Esophagus muscularis mucosa (tissue), 4 donors: ENCODE data around the gene SLC44A5. TPM values are rescaled to one million over a fixed set of nuclear protein-coding genes. Genes with fewer than 3 reads are reported as not detected.

Source experiments
- DNase-seq: peaks from one replicate; pipeline ENCODE4 v3.0.0-alpha.2; 2017; ENCODE audit errors: extremely low spot score
- H3K27ac ChIP-seq, 4 donors: fragments of 200-600 bp; sonication (generic); replicated peaks in 1 of 4; 1 replicate in 3 of 4; 2 replicates in 1 of 4; pipeline ENCODE4 v1.5.1; 2016 to 2019; ENCODE audit warnings: mild to moderate bottlenecking in 1 of 4
- H3K27me3 ChIP-seq, 4 donors: fragments of 200-600 bp; sonication (generic); one replicate each; pipeline versions ENCODE4 v1.5.1 to v1.6.0; 2016 to 2019
- H3K36me3 ChIP-seq, 4 donors: fragments of 200-600 bp; sonication (generic); one replicate each; pipeline ENCODE4 v1.5.1; 2016 to 2019
- H3K4me1 ChIP-seq, 4 donors: fragments of 200-600 bp; sonication (generic); one replicate each; pipeline ENCODE4 v1.5.1; 2016 to 2019
- H3K4me3 ChIP-seq, 4 donors: fragments of 200-600 bp; sonication (generic); 1 replicate in 2 of 4; 2 replicates in 2 of 4; pipeline ENCODE4 v1.5.1; 2016 to 2019; ENCODE audit warnings: mild to moderate bottlenecking in 4 of 4, moderate library complexity in 1 of 4
- H3K9me3 ChIP-seq, 4 donors: fragments of 200-600 bp; sonication (generic); 1 replicate in 3 of 4; 2 replicates in 1 of 4; pipeline ENCODE4 v1.5.1; 2016 to 2019
- EP300 ChIP-seq: sonication (generic); formaldehyde crosslinking; IDR thresholded peaks from one replicate; pipeline ENCODE4 v1.6.1; 2017; ENCODE audit warnings: antibody characterized with exemption
- POLR2A ChIP-seq: fragments of 450-650 bp; IDR thresholded peaks from one replicate; pipeline ENCODE4 v1.6.1; 2017; ENCODE audit warnings: antibody characterized with exemption, moderate library complexity, mild to moderate bottlenecking, low read depth
- POLR2AphosphoS5 ChIP-seq, 2 donors: sonication (generic); formaldehyde crosslinking; IDR thresholded peaks; one replicate each; pipeline ENCODE4 v1.6.1; 2017; ENCODE audit warnings: antibody characterized with exemption in 2 of 2
- WGBS: methylation state at CpG from one replicate; pipeline ENCODE4 v1.1.5; 2018; 5-methylcytosine and 5-hydroxymethylcytosine counted together
- intact Hi-C: fragments of 100-400 bp; cut with DNase I; formaldehyde crosslinking; loops from one replicate; pipeline ENCODE4 v1.15.1; 2023
- total RNA-seq, 4 donors: library from RNA; depleted of rRNA; stranded (reverse); fragments of >200 nt; gene quantifications; one replicate each; pipeline versions ENCODE4 v1.1.0 to v1.2.1, GENCODE V29; 2016
- TF ChIP-seq, protein P1 (sequence below), 3 experiments: fragments of 200-600 bp in 2 of 3; fragments of 450-650 bp in 1 of 3; sonication (generic) in 2 of 3; IDR thresholded peaks; one replicate each; pipeline ENCODE4 v1.5.1; 2017 to 2019; ENCODE audit warnings: antibody characterized with exemption in 3 of 3, mild to moderate bottlenecking in 2 of 3, moderate library complexity in 1 of 3

The SLC44A5 gene
- total RNA-seq, 4 donors from 2014 or later: 0.17 to 0.71 (median 0.23) TPM; not detected in 1

DNA sequence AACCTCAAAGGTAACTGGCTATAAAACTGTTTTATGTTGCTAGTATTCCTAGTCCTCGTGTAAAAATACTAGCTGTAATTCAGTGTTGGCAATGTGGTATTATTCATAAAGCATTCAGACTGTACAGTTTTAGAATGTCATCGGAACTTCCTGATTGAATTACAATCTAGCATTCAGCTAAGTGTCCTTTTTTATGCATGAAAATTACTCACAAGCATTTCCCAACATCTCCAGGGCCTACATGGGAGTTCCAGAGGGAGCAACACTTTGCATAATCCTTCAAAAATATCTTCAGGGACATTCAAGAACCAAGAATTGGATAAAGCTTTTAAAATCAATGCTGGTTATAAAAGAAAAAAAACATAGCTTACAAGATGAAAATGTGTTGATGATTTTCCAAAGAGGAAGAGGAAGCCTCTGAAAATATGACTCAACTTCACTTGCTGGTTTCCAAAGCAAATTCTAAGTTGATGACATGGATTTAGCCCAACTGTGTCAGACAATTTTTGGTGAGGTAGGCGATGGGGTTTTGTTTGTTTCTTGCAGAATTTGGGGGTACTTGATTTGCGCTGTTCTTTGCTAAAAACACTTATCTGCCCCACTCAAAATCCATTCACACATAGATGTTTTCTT is 137.8 kb downstream of the SLC44A5 start:
- Histone ChIP-seq H3K27ac (no peak overlapping the region), H3K4me3 (no peak overlapping the region), H3K27me3 (no peaks in the 10 kb centered on the region), H3K4me1 (no peaks in the 10 kb centered on the region), H3K9me3 (no peaks in the 10 kb centered on the region), H3K36me3 (no peaks in the 10 kb centered on the region)
- intact Hi-C loops: no loop called here
- DNase-seq: no peak
- no peak for TF ChIP-seq EP300
- TF ChIP-seq, protein P1, sequence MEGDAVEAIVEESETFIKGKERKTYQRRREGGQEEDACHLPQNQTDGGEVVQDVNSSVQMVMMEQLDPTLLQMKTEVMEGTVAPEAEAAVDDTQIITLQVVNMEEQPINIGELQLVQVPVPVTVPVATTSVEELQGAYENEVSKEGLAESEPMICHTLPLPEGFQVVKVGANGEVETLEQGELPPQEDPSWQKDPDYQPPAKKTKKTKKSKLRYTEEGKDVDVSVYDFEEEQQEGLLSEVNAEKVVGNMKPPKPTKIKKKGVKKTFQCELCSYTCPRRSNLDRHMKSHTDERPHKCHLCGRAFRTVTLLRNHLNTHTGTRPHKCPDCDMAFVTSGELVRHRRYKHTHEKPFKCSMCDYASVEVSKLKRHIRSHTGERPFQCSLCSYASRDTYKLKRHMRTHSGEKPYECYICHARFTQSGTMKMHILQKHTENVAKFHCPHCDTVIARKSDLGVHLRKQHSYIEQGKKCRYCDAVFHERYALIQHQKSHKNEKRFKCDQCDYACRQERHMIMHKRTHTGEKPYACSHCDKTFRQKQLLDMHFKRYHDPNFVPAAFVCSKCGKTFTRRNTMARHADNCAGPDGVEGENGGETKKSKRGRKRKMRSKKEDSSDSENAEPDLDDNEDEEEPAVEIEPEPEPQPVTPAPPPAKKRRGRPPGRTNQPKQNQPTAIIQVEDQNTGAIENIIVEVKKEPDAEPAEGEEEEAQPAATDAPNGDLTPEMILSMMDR (IDR thresholded peaks at IDR 0.05): no peak
- no peak for TF ChIP-seq POLR2A
- TF ChIP-seq POLR2AphosphoS5 (IDR thresholded peaks at IDR 0.05): no peak
- 55% methylated on average over 4 of the region's 4 CpGs for WGBS

DNA sequence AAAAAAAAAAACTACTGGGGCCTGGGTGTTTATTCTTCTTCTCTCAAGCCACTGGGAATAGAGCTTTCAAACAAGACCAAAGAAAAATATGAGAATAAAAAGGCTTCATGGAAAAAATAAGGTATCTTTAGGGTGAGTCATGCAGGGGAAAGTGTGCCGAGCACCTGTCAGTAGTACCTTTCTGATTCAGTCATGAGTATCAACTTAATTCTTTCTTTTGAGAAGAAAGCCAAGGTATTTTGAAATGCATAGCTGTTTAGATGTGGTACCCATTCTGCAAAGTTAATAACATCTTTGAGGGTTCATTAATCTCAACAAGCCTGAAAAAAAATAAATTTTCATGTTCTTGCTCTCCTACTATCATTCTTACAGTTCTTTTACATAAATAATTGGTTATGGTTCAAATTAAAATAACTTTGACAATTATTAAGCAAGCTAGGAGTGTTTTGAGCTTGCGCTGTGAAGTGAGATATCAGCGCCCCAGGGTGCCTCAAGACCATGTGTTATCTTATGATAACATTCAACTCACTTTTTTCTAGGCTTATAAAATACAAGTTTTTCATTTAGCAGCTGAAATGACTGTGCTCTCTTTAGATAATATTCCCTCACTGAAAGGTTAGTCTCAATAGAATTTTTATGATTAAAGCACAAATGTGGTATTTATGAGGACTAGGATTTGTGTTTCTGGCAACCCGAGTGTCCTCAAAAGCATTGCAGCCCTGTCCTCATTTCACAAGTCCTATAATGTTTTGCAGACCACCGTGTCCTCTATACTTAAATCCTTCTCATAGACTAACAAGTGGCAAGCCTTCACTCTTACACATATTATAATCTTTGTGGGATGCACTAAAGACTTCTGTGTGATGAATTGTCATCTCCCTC is 138.6 kb downstream of the SLC44A5 start:
- Histone ChIP-seq H3K36me3 (no peaks in the 10 kb centered on the region), H3K4me1 (no peaks in the 10 kb centered on the region), H3K27me3 (no peaks in the 10 kb centered on the region), H3K9me3 (no peaks in the 10 kb centered on the region), H3K27ac (no peak overlapping the region), H3K4me3 (no peak overlapping the region)
- intact Hi-C loops: no loop called here
- DNase-seq: no peak
- TF ChIP-seq POLR2A (no peak), POLR2AphosphoS5 (IDR thresholded peaks at IDR 0.05) (no peak), EP300 (no peak)
- TF ChIP-seq, protein P1 (IDR thresholded peaks at IDR 0.05): no peak
- WGBS: 73% methylated on average over 5 of the region's 5 CpGs

DNA sequence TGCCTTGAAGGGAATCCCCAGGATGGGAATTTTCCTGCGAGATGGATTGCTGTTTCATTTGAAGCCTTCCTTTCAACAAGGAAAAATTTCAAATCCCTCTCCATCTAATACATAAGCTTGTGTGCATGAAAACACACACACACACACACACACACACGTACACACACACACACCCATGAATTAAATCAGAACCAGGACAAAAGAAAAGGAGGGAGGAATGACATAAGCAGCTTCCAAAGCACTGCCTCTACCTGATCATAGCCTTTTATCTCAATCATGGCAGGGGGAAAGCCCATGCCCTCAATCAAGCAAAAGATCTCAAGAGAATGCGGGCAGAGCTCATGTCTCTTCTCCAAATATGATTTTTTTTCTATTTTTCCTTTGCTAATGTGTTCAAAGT is 139.7 kb downstream of the SLC44A5 start:
- intact Hi-C loops: no loop called here
- Histone ChIP-seq H3K4me3 (no peak overlapping the region), H3K36me3 (no peaks in the 10 kb centered on the region), H3K27ac (no peak overlapping the region), H3K9me3 (no peaks in the 10 kb centered on the region), H3K27me3 (no peaks in the 10 kb centered on the region), H3K4me1 (no peaks in the 10 kb centered on the region)
- 76% methylated on average over 3 of the region's 3 CpGs for WGBS
- TF ChIP-seq POLR2A (no peak), EP300 (no peak), POLR2AphosphoS5 (IDR thresholded peaks at IDR 0.05) (no peak)
- TF ChIP-seq, protein P1 (IDR thresholded peaks at IDR 0.05): no peak
- no peak for DNase-seq

DNA sequence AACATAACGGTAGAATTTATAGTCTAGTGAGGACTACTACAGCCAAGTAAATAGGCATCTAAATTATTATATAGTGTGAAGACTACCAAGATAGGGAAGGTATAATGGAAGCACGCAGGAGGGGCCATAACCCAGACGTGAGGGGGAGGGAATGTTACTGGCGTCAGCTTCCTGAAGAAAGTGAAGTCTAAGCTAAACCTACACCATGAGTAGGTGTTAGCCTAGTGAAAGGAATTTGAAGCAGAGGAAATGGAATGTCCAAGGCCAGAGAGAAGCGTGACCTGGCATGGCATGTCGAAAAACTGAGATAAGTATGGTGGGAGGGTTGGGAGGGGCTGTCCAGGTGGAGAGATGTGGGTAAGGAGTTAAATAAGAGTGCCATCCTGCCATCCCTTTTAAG is 140.5 kb downstream of the SLC44A5 start:
- no peaks in the 10 kb centered on the region for H3K36me3 ChIP-seq
- 83% methylated on average over 6 of the region's 6 CpGs for WGBS
- H3K4me3 ChIP-seq: no peak overlapping the region
- no peak for TF ChIP-seq POLR2A
- TF ChIP-seq, protein P1 (IDR thresholded peaks at IDR 0.05): no peak
- TF ChIP-seq POLR2AphosphoS5 (IDR thresholded peaks at IDR 0.05): no peak
- TF ChIP-seq EP300: no peak
- H3K4me1 ChIP-seq: no peaks in the 10 kb centered on the region
- H3K27ac ChIP-seq: no peak overlapping the region
- intact Hi-C loops: no loop called here
- H3K27me3 ChIP-seq: no peaks in the 10 kb centered on the region
- H3K9me3 ChIP-seq: no peaks in the 10 kb centered on the region
- DNase-seq: no peak
